HL-60 (cell line): ENCODE measurements around the gene CFAP299.

ENCODE experiments used
- CTCF ChIP-seq: IDR thresholded peaks from one replicate; pipeline ENCODE4 v1.5.1; 2011; ENCODE audit warnings: low read length, control low read depth, inconsistent platforms; ENCODE audit not compliant: insufficient read depth
- SPI1 ChIP-seq: IDR thresholded peaks from 2 replicates; pipeline ENCODE4 v1.6.1; 2012; ENCODE audit warnings: low read depth, mild to moderate bottlenecking, borderline replicate concordance

- TF ChIP-seq SPI1, result no peak
- no peak for TF ChIP-seq CTCF
These were observed 205.4 kb downstream of the CFAP299 start for GRCh38 chr4:80540785-80541469.
